ENCODE results near the gene PCA3. TPM values are rescaled to one million over a fixed set of nuclear protein-coding genes. Genes with fewer than 3 reads are reported as not detected.

Gene PCA3
- total and polyA plus RNA-seq, 9 of the 15 experiments (the other 6 are each of a cell fraction or from before 2014, with no cell fraction given), result not detected

DNA sequence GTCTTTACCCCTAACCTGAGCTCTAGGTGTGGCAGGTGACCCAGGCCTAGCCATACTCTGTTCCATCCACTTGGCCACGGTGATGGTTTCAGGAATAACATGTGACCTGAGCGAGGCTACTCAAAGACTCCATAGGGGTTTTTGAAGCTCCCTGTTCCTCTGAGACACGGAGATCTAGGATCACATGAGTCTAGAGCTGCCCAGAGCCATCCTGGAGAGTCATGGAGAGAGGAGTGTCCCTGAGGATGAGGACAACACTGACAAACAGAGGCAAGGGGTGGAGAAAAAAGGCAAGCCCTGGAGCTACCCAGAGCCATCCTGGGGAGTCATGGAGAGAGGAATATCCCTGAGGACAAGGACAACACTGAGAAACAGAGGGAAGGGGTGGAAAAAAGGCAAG, 29.5 kb upstream of the PCA3 start:
- BruUV-seq (replicated peaks), result no TSS peak
- DNase-seq (ENCODE audit: extremely low read depth in 1 of 4, low spot score in 3 of 4), result no peak
- no peaks in the 10 kb centered on the region for H3K9me1 ChIP-seq (ENCODE audit: control insufficient read depth, insufficient read depth, low read length)
- no peak overlapping the region for H3K9ac ChIP-seq (ENCODE audit: insufficient read depth in 1 of 2, low read depth in 2 of 2, low read length in 2 of 2)
- no peaks in the 10 kb centered on the region for H3K79me2 ChIP-seq (ENCODE audit: control insufficient read depth, insufficient read depth, low read length)
- ChIA-PET POLR2A (interaction anchor here (0.7 kb wide), 1 partner anchor 27 kb away, joined by 4 read pairs; no protein-coding TSS in a partner anchor), CTCF (ENCODE audit: low intra/inter-chr PET ratio) (no interaction called here)
- H3K4me1 ChIP-seq (replicated peaks in 1 of 2; ENCODE audit: control insufficient read depth in 2 of 2, insufficient read depth in 2 of 2, low read length in 2 of 2), result no peaks in the 10 kb centered on the region
- TF ChIP-seq ZBED1 (IDR thresholded peaks at IDR 0.05) (no peak), SRF (CRISPR knock-in tag; IDR thresholded peaks at IDR 0.05) (no peak), SMARCC2 (IDR thresholded peaks at IDR 0.05; ENCODE audit: low read depth) (no peak), PML (IDR thresholded peaks at IDR 0.05; ENCODE audit: low read length) (no peak), POLR2G (IDR thresholded peaks at IDR 0.05; ENCODE audit: low read depth, low read length) (no peak), ZNF699 (CRISPR knock-in tag; IDR thresholded peaks at IDR 0.05; ENCODE audit: insufficient replicate concordance) (no peak), SRSF7 (optimal IDR thresholded peaks at IDR 0.05; ENCODE audit: low read depth, low read length) (no peak), POLR3G (IDR thresholded peaks at IDR 0.05; ENCODE audit: extremely low read depth, insufficient read length, insufficient replicate concordance) (no peak), ZNF75A (CRISPR knock-in tag; IDR thresholded peaks at IDR 0.05) (no peak), KDM2B (CRISPR knock-in tag; IDR thresholded peaks at IDR 0.05) (no peak), MIER1 (IDR thresholded peaks at IDR 0.05; ENCODE audit: low read depth) (no peak), SPI1 (IDR thresholded peaks at IDR 0.05; ENCODE audit: borderline replicate concordance, low read depth, low read length) (no peak), ZNF134 (CRISPR knock-in tag; conservative IDR thresholded peaks at IDR 0.05) (no peak), DMBX1 (CRISPR knock-in tag; IDR thresholded peaks at IDR 0.05; ENCODE audit: borderline replicate concordance) (no peak), SRSF9 (IDR thresholded peaks at IDR 0.05; ENCODE audit: borderline replicate concordance, low read depth, low read length) (no peak), SNIP1 (IDR thresholded peaks at IDR 0.05; ENCODE audit: low read depth) (no peak), ZNF586 (CRISPR knock-in tag; conservative IDR thresholded peaks at IDR 0.05) (no peak), HNRNPL (IDR thresholded peaks at IDR 0.05; ENCODE audit: low read depth, low read length) (no peak)
- TF ChIP-seq, protein P1, sequence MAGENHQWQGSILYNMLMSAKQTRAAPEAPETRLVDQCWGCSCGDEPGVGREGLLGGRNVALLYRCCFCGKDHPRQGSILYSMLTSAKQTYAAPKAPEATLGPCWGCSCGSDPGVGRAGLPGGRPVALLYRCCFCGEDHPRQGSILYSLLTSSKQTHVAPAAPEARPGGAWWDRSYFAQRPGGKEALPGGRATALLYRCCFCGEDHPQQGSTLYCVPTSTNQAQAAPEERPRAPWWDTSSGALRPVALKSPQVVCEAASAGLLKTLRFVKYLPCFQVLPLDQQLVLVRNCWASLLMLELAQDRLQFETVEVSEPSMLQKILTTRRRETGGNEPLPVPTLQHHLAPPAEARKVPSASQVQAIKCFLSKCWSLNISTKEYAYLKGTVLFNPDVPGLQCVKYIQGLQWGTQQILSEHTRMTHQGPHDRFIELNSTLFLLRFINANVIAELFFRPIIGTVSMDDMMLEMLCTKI (IDR thresholded peaks at IDR 0.05; ENCODE audit: partially characterized antibody), result no peak
- no peak overlapping the region for H3K27ac ChIP-seq (ENCODE audit: extremely low read depth, low read depth, low read length)
- no peak overlapping the region for H2AFZ ChIP-seq (ENCODE audit: low read depth, low read length)
- no peaks in the 10 kb centered on the region; a peak in 1 of 5 replicates for H3K27me3 ChIP-seq (ENCODE audit: control insufficient read depth in 2 of 2, insufficient read depth in 2 of 2, low read length in 2 of 2)
- intact Hi-C loops (cut with micrococcal nuclease), result no loop called here
- no peaks in the 10 kb centered on the region for H3K36me3 ChIP-seq (ENCODE audit: control insufficient read depth, insufficient read depth, low read length)
- no peaks in the 10 kb centered on the region for H3K9me3 ChIP-seq (replicated peaks; ENCODE audit: control insufficient read depth, insufficient read depth, low read depth, low read length)
- in situ Hi-C loops (cut with MboI), result no loop called here
- no peak for FAIRE-seq
- WGBS (ENCODE audit: insufficient coverage, low coverage, missing lambda C conversion rate), result 0% methylated on average over 3 of the region's 3 CpGs
- ATAC-seq, result no peak
- no peaks in the 10 kb centered on the region for H4K20me1 ChIP-seq (replicated peaks; ENCODE audit: control insufficient read depth, insufficient read depth, low read length)
- H3K4me2 ChIP-seq (ENCODE audit: insufficient read depth, low read length), result no peak overlapping the region
- no peak overlapping the region for H3K4me3 ChIP-seq
